Activated CD4-positive, alpha-beta memory T cell treated with anti-CD3 and anti-CD28 coated beads for 36 hours (primary cell): ENCODE measurements around the gene TDG. TPM values are rescaled to one million over a fixed set of nuclear protein-coding genes. Genes with fewer than 3 reads are reported as not detected.
"Not testable (repeated sequence)": the region's sequence is repeated elsewhere in the genome, so short reads cannot be mapped to it uniquely, and the experiment has no call there.

Source experiments
- CTCF ChIA-PET: fragments of 350-600 bp; sonication (Branson Sonifier 250); formaldehyde crosslinking; loops from one replicate; lab custom pipeline; 2021; ENCODE audit warnings: antibody characterized with exemption, inconsistent platforms; lab: Charles Lee
- POLR2A ChIA-PET: fragments of 350-600 bp; sonication (Branson Sonifier 250); formaldehyde crosslinking; loops from one replicate; lab custom pipeline; 2021; ENCODE audit warnings: antibody characterized with exemption; lab: Charles Lee
- DNase-seq: peaks from one replicate; pipeline ENCODE4 v3.0.0-alpha.2; 2020
- H3K27ac Mint-ChIP-seq: one replicate; pipeline ENCODE4 v1.8.0; 2021; ENCODE audit warnings: mixed read lengths
- H3K27me3 Mint-ChIP-seq: one replicate; pipeline ENCODE4 v1.8.0; 2021; ENCODE audit warnings: mixed read lengths
- H3K36me3 Mint-ChIP-seq: one replicate; pipeline ENCODE4 v1.8.0; 2021; ENCODE audit warnings: mixed read lengths
- H3K4me1 Mint-ChIP-seq: one replicate; pipeline ENCODE4 v1.8.0; 2021; ENCODE audit warnings: low read depth, mixed read lengths
- H3K4me3 Mint-ChIP-seq: one replicate; pipeline ENCODE4 v1.8.0; 2021; ENCODE audit warnings: mild to moderate bottlenecking, mixed read lengths
- H3K9me3 Mint-ChIP-seq: one replicate; pipeline ENCODE4 v1.8.0; 2021; ENCODE audit warnings: mixed read lengths
- intact Hi-C: fragments of 100-400 bp; cut with micrococcal nuclease; formaldehyde crosslinking; loops from one replicate; pipeline ENCODE4 v1.15.1; 2023
- total RNA-seq, 2 experiments: library from RNA; stranded (reverse); gene quantifications; one replicate each; pipeline ENCODE4 v1.2.3, GENCODE V29; 2021

Gene TDG
- total RNA-seq, 2 experiments from 2014 or later, result 29.1 to 29.7 TPM

- Mint-ChIP-seq H3K4me1 (no peaks in the 10 kb centered on the region), H3K9me3 (no peaks in the 10 kb centered on the region), H3K27me3 (peaks cover 18% of the 10 kb centered on the region), H3K4me3 (no peak overlapping the region), H3K27ac (no peak overlapping the region), H3K36me3 (no peaks in the 10 kb centered on the region)
- ChIA-PET POLR2A (no interaction called here), CTCF (no interaction called here)
- DNase-seq, result no peak
- intact Hi-C loops, result no loop called here
Measured at GRCh38 chr12:104023710-104024109, 58.0 kb downstream of the TDG start.

DNA sequence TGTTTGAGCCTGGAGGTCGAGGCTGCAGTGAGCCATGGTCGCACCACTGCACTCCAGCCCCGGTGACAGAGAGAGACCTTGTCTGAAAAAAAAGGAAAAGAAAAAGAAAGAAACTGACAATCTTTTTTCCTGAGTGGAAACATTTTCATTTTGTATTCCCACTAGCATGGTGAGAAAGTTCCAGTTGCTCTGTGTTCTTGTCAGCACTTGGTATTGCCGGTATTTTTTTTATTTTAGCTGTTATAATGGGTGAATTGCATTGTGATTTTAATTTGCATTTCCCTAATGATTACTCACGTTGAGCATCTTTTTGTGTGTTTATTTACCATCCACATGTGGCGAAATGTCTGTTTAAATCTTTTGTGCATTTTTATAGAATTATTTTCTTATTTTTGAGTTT, 58.7 kb downstream of the TDG start:
- no peak overlapping the region for H3K27ac Mint-ChIP-seq
- DNase-seq, result no peak
- H3K4me3 Mint-ChIP-seq, result no peak overlapping the region
- no peaks in the 10 kb centered on the region for H3K36me3 Mint-ChIP-seq
- peaks cover 16% of the 10 kb centered on the region for H3K27me3 Mint-ChIP-seq
- ChIA-PET POLR2A (no interaction called here), CTCF (no interaction called here)
- no peaks in the 10 kb centered on the region for H3K9me3 Mint-ChIP-seq
- intact Hi-C loops, result no loop called here
- H3K4me1 Mint-ChIP-seq, result no peaks in the 10 kb centered on the region

DNA sequence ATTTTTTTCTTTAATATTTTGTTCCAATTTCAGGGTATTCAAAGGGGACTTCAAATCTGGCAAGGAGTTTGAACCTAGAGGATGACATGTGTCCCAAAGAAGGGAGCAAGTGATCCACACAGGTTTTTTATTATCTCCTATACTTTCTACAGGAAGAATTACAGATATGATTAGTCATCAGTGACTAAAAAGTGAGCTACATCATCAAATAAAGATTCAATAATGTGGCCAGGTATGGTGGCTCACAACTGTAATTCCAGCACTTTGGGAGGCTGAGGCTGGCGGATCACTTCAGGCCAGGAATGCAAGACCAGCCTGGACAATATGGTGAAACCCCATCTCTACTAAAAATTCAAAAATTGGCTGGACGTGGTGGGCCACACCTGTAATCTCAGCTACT, 60.1 kb downstream of the TDG start:
- peaks cover 8% of the 10 kb centered on the region for H3K27me3 Mint-ChIP-seq
- no peak overlapping the region for H3K27ac Mint-ChIP-seq
- no peaks in the 10 kb centered on the region for H3K36me3 Mint-ChIP-seq
- CTCF ChIA-PET, result no interaction called here
- H3K4me1 Mint-ChIP-seq, result no peaks in the 10 kb centered on the region
- no peak overlapping the region for H3K4me3 Mint-ChIP-seq
- H3K9me3 Mint-ChIP-seq, result no peaks in the 10 kb centered on the region
- POLR2A ChIA-PET, result no interaction called here
- DNase-seq, result no peak
- intact Hi-C loops, result no loop called here

DNA sequence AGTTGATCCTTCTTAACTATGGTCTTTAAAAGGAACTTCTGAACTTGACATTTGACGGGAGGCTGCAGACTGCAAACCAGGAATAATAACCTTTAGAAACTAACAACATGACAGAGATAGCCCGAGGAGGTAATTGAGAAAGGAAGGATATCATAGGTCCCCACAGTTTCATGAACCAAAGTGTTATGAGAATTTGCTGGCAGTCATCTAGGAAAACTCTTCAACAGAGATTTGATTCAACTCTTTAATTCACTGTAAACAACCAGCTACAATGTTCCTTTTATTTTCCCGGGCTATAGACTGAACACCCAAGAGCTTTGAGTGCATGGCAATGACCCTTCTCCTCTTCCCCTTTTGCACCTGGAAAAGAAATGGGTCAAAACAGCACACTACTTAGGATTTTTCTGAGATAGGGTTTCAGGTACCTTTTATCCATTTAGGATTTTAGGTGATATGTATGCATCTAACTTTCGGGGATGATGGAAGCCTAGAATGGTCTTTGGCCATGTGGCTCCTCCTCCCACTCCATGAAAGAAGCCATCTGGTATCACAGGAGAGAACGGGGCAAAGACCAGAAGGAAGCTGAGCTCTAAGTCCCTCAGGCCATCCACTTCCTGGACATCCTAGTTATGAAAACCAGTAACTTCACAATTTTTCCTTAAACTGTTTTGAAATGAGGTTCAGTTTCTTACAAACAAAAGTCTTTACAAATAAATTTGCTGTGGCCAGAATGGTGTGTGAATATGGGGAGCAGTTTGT, 61.3 kb downstream of the TDG start:
- H3K9me3 Mint-ChIP-seq, result no peaks in the 10 kb centered on the region
- no peaks in the 10 kb centered on the region for H3K36me3 Mint-ChIP-seq
- H3K4me3 Mint-ChIP-seq, result no peak overlapping the region
- H3K27ac Mint-ChIP-seq, result no peak overlapping the region
- no peaks in the 10 kb centered on the region for H3K4me1 Mint-ChIP-seq
- no peak for DNase-seq
- H3K27me3 Mint-ChIP-seq, result peaks cover 5% of the 10 kb centered on the region
- intact Hi-C loops, result no loop called here
- ChIA-PET CTCF (no interaction called here), POLR2A (no interaction called here)

GRCh38 chr12:104030596-104030995, 64.9 kb downstream of the TDG start:
- POLR2A ChIA-PET, DNase-seq, CTCF ChIA-PET, H3K4me1 Mint-ChIP-seq, intact Hi-C loops, H3K27ac Mint-ChIP-seq, H3K4me3 Mint-ChIP-seq, H3K36me3 Mint-ChIP-seq, H3K27me3 Mint-ChIP-seq, H3K9me3 Mint-ChIP-seq: not testable (repeated sequence)

DNA sequence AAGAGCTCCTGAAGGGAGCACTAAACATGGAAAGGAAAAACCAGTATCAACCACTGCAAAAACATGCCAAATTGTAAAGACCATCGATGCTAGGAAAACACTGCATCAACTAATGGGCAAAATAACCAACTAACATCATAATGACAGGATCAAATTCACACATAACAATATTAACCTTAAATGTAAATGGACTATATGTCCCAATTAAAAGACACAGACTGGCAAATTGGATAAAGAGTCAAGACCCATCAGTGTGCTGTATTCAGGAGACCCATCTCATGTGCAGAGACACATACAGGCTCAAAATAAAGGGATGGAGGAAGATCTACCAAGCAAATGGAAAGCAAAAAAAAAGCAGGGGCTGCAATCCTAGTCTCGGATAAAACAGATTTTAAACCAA, 70.5 kb downstream of the TDG start:
- H3K36me3 Mint-ChIP-seq, POLR2A ChIA-PET, H3K9me3 Mint-ChIP-seq, H3K4me3 Mint-ChIP-seq, DNase-seq, H3K27me3 Mint-ChIP-seq, H3K27ac Mint-ChIP-seq, H3K4me1 Mint-ChIP-seq, CTCF ChIA-PET, intact Hi-C loops: not testable (repeated sequence)

Other genes starting within 250 kb of the TDG start
- 1 to 10 TPM; 6.8 to 7.5 TPM for gene NT5DC3, start 124.6 kb upstream of the TDG start, total RNA-seq
- 100 to 1,000 TPM; 452 to 453 TPM for gene HSP90B1, start 35.5 kb upstream of the TDG start, total RNA-seq
- gene GLT8D2, start 84.3 kb downstream of the TDG start, total RNA-seq, result not detected
- 10 to 100 TPM in 1 of 2 experiments, 1 to 10 TPM in 1; 8.9 to 10.8 TPM for gene HCFC2, start 98.7 kb downstream of the TDG start, total RNA-seq
- 10 to 100 TPM; 23.6 to 24.5 TPM for gene NFYB, start 172.3 kb downstream of the TDG start, total RNA-seq
- gene TXNRD1, start 249.9 kb downstream of the TDG start, total RNA-seq, result 10 to 100 TPM; 82.7 to 82.8 TPM